Measurements from ENCODE around the gene CPNE4. TPM values are rescaled to one million over a fixed set of nuclear protein-coding genes. Genes with fewer than 3 reads are reported as not detected.
"Not testable (repeated sequence)": the region's sequence is repeated elsewhere in the genome, so short reads cannot be mapped to it uniquely, and the experiment has no call there.

Gene CPNE4
- total RNA-seq, 2 experiments from 2014 or later, result not detected

DNA sequence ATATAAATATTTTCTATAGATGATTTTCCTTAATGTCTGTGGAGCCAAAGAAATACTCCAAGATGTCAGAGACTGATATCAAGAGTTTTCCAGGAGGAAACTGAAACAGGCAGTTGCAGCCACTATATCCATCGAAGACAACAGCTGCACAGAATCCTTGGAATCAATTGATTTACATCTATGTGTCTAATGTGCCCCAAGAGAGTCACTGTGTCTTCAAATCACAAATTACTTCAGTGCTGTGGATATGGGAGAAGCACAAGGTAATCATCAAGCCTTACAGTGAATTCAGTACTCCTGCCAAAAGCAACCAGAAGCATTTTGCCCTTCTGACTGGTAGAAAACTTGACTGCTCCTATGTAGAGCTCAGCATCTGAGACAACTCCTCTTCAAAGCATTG lies 51.1 kb downstream of the CPNE4 start:
- no peak overlapping the region for H3K4me3 Mint-ChIP-seq
- no peak overlapping the region for H3K27ac Mint-ChIP-seq
- intact Hi-C loops (cut with micrococcal nuclease), result no loop called here
- H3K27me3 Mint-ChIP-seq (ENCODE audit: low read depth), result no peaks in the 10 kb centered on the region
- no peaks in the 10 kb centered on the region for H3K36me3 Mint-ChIP-seq (ENCODE audit: low read depth)
- no peaks in the 10 kb centered on the region for H3K4me1 Mint-ChIP-seq (ENCODE audit: low read depth)
- DNase-seq, result no peak
- H3K9me3 Mint-ChIP-seq, result peaks cover 3% of the 10 kb centered on the region
- CTCF ChIA-PET, result interaction anchor here (1.1 kb wide), 1 partner anchor 11 kb away, joined by 3 read pairs; no protein-coding TSS in a partner anchor

DNA sequence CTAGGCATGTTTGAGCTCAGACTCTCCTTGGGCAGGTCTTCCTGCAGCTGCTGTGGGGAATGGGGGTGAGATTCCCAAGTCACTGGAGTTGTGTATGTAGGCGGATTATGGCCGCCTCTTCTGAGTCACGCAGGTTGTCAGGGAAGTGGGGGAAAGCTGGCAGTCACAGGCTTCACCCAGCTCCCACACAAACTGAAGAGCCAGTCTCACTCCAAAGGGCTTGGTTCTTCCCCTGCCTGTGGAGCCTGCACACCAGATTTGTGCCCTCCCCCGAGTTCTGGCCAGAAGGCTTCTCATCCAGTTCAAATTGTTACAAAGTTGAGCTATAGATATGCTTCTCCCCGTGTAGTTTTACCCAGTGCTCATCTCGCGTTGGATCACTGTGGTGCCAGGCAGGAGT lies 53.5 kb downstream of the CPNE4 start:
- H3K4me1 Mint-ChIP-seq (ENCODE audit: low read depth), result no peaks in the 10 kb centered on the region
- no peak for DNase-seq
- H3K36me3 Mint-ChIP-seq (ENCODE audit: low read depth), result no peaks in the 10 kb centered on the region
- H3K27ac Mint-ChIP-seq, result no peak overlapping the region
- CTCF ChIA-PET, result no interaction called here
- H3K9me3 Mint-ChIP-seq, result peaks cover 5% of the 10 kb centered on the region
- intact Hi-C loops (cut with micrococcal nuclease), result no loop called here
- H3K4me3 Mint-ChIP-seq, result no peak overlapping the region
- H3K27me3 Mint-ChIP-seq (ENCODE audit: low read depth), result no peaks in the 10 kb centered on the region

DNA sequence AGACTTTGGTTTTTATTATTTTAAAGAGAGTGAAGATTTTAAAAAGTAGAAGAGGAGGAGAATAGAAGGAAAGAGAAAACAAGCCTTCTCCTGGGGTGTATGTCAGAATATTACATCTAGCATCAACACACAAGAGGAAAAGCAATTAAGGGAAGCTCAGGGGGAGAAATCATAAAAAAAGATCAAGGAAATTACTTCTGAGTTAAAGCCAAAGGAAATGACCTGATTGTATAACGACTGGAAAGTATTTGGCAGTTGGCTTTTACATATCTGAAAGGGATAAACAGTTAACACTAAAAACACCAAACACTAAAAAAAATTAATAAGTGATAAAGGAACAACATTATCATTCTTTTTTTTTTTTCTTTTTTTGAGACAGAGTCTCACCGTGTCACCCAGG lies 58.4 kb downstream of the CPNE4 start:
- CTCF ChIA-PET, result interaction anchor here (0.6 kb wide), 1 partner anchor 19 kb away, joined by 3 read pairs; no protein-coding TSS in a partner anchor
- Mint-ChIP-seq H3K36me3 (ENCODE audit: low read depth) (no peaks in the 10 kb centered on the region), H3K27me3 (ENCODE audit: low read depth) (no peaks in the 10 kb centered on the region), H3K27ac (no peak overlapping the region), H3K4me1 (ENCODE audit: low read depth) (no peaks in the 10 kb centered on the region), H3K4me3 (no peak overlapping the region), H3K9me3 (peaks cover 5% of the 10 kb centered on the region)
- intact Hi-C loops (cut with micrococcal nuclease), result no loop called here
- no peak for DNase-seq

DNA sequence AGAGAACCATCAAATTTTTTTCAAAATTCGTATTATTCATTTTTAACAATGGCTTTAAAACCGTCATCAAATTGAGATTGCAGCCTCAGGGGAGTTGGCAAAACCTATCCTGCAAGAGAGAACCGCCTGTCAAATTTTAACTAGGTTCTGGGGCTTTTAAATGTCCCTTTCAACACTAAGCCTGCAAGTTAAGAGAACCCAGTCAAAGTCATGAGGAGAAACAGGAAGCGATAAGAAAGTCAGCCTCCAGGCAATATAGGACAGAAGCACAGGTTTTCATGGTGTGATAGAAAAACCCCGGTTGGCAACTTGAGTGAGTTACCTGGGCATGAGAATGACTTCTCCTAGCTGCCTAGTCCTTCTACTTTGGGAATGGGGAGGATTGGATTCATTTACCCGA lies 59.8 kb downstream of the CPNE4 start:
- Mint-ChIP-seq H3K9me3 (peaks cover 5% of the 10 kb centered on the region), H3K27ac (no peak overlapping the region), H3K36me3 (ENCODE audit: low read depth) (no peaks in the 10 kb centered on the region), H3K4me3 (no peak overlapping the region), H3K27me3 (ENCODE audit: low read depth) (no peaks in the 10 kb centered on the region), H3K4me1 (ENCODE audit: low read depth) (no peaks in the 10 kb centered on the region)
- DNase-seq, result no peak
- CTCF ChIA-PET, result no interaction called here
- intact Hi-C loops (cut with micrococcal nuclease), result no loop called here

DNA sequence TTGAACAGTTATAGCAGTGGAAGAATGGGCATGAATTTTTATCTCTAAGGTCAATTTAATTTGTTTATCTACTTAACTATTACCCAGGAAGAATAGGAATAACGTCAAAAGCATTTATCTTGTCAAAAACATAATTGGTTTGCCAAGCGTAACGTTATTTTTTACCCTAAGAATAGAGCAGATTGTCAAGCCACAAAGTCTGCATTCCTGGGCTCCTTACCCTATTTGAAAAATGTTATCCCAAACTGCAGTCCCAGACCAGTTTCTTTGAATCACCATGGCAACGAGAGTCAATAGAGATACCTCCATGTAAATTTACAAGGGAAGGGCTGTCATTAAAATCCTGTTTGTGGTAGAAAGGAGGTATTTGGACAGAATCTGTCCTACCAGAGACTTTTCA lies 61.1 kb downstream of the CPNE4 start:
- no peak overlapping the region for H3K4me3 Mint-ChIP-seq
- no peaks in the 10 kb centered on the region for H3K27me3 Mint-ChIP-seq (ENCODE audit: low read depth)
- no peak for DNase-seq
- no peaks in the 10 kb centered on the region for H3K36me3 Mint-ChIP-seq (ENCODE audit: low read depth)
- CTCF ChIA-PET, result no interaction called here
- no peaks in the 10 kb centered on the region for H3K4me1 Mint-ChIP-seq (ENCODE audit: low read depth)
- H3K27ac Mint-ChIP-seq, result no peak overlapping the region
- peaks cover 2% of the 10 kb centered on the region for H3K9me3 Mint-ChIP-seq
- intact Hi-C loops (cut with micrococcal nuclease), result no loop called here

DNA sequence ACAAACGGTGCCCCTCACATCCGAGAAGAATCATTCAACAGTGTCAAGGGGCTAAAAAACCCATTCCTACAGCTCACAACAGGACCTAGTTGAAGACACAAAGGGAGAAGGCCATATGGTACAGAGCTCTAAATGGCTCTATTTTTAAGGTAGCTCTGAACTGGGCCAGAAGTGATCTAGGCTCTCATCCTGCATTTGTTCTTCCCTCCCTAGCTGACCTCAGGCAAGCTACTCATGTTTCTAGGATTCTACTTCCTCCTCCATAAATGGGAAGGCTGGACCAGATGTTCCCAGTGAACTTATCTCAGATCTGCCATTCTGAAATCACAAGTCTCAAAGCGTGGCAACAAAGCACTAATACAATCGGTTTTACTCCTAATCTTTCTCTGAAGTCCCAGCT lies 62.3 kb downstream of the CPNE4 start:
- no peaks in the 10 kb centered on the region for H3K4me1 Mint-ChIP-seq (ENCODE audit: low read depth)
- H3K36me3 Mint-ChIP-seq (ENCODE audit: low read depth), result no peaks in the 10 kb centered on the region
- H3K9me3 Mint-ChIP-seq, result no peaks in the 10 kb centered on the region
- DNase-seq, result no peak
- intact Hi-C loops (cut with micrococcal nuclease), result no loop called here
- H3K4me3 Mint-ChIP-seq, result no peak overlapping the region
- CTCF ChIA-PET, result interaction anchor here (1.2 kb wide), 1 partner anchor 12 kb away, joined by 3 read pairs; no protein-coding TSS in a partner anchor
- no peaks in the 10 kb centered on the region for H3K27me3 Mint-ChIP-seq (ENCODE audit: low read depth)
- no peak overlapping the region for H3K27ac Mint-ChIP-seq

DNA sequence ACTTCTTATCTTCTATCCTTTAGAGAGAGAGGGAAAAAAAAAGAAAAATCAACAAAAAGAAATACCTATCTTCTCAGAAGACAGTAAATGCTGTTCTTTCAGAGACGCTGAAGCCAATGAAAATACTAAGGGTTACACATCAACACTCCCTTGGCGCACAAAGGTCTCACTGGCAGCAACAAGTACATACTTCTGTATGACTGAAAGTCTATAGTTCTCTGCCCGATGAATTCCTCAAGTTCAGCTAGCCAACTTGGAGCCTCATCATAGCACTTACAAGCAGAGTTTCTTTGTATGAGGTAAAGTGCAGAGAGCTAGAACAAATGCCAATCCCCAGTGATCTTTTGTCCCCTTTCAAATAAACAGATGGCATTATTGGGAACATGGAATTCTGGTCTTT lies 62.7 kb downstream of the CPNE4 start:
- Mint-ChIP-seq H3K4me1 (ENCODE audit: low read depth) (no peaks in the 10 kb centered on the region), H3K4me3 (no peak overlapping the region), H3K27me3 (ENCODE audit: low read depth) (no peaks in the 10 kb centered on the region), H3K27ac (no peak overlapping the region), H3K9me3 (no peaks in the 10 kb centered on the region), H3K36me3 (ENCODE audit: low read depth) (no peaks in the 10 kb centered on the region)
- intact Hi-C loops (cut with micrococcal nuclease), result no loop called here
- CTCF ChIA-PET, result interaction anchor here (1.2 kb wide), 1 partner anchor 12 kb away, joined by 3 read pairs; no protein-coding TSS in a partner anchor
- no peak for DNase-seq

DNA sequence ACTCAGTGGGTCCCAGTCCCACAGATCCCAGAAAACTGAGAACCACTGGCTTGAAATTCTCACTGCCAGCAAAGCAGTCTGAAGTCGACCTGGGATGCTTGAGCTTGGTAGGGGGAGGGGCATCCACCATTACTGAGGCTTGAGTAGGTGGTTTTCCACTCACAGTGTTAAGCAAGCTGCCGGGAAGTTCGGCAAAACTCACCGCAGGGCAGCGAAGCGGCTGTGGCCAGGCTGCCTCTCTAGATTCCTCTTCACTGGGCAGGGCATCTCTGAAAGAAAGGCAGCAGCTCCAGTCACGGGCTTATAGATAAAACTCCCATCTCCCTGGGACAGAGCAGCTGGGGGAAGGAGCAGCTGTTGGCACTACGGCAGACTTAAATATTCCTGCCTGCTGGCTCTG lies 71.4 kb downstream of the CPNE4 start:
- not testable (repeated sequence) for DNase-seq

DNA sequence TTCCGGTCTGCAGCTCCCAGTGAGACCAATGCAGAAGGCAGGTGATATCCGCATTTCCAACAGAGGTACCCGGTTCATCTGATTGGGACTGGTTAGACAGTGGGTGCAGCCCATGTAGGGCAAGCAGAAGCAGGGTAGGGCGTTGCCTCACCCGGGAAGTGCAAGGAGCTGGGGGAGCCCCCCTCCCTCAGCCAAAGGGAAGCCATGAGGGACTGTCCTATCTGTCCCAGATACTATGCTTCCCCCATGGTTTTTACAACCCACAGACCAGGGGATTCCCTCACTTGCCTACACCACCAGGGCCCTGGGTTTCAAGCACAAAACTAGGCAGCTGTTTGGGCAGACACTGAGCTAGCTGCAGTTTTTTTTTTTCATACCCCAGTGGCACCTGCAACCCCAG lies 71.8 kb downstream of the CPNE4 start:
- CTCF ChIA-PET, result no interaction called here
- H3K9me3 Mint-ChIP-seq, result peaks cover 18% of the 10 kb centered on the region
- no peaks in the 10 kb centered on the region for H3K4me1 Mint-ChIP-seq (ENCODE audit: low read depth)
- H3K27ac Mint-ChIP-seq, result no peak overlapping the region
- intact Hi-C loops (cut with micrococcal nuclease), result no loop called here
- H3K4me3 Mint-ChIP-seq, result no peak overlapping the region
- H3K36me3 Mint-ChIP-seq (ENCODE audit: low read depth), result no peaks in the 10 kb centered on the region
- H3K27me3 Mint-ChIP-seq (ENCODE audit: low read depth), result no peaks in the 10 kb centered on the region
- DNase-seq, result no peak

More for the DNA sequence above, 71.4 kb downstream of the CPNE4 start:
- H3K36me3 Mint-ChIP-seq (ENCODE audit: low read depth); H3K4me3 Mint-ChIP-seq; intact Hi-C loops (cut with micrococcal nuclease); H3K27me3 Mint-ChIP-seq (ENCODE audit: low read depth); H3K27ac Mint-ChIP-seq; H3K4me1 Mint-ChIP-seq (ENCODE audit: low read depth): not testable (repeated sequence)
- CTCF ChIA-PET, result interaction anchor here (0.6 kb wide), 1 partner anchor 282 kb away, joined by 3 read pairs; no protein-coding TSS in a partner anchor
- H3K9me3 Mint-ChIP-seq, result peaks cover 18% of the 10 kb centered on the region

DNA sequence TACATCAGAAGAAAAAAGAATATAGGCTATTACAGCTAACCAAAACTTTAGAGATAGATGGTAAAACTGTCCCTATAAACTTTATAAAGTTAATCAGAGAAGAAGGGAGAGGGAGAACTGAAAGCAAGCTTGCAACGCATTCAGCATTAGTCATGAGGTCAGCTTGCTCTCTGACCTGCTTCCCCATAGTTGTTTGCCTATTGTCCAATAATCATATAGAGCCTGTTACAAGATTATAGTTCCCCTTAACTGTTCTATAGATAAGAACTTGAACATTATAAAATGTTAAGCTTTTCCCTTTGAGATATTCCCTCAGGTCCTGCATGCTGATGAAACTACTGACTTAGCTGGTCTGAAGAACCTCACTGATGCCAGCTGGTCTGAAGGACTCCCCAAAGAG lies 74.5 kb downstream of the CPNE4 start:
- intact Hi-C loops (cut with micrococcal nuclease), result no loop called here
- Mint-ChIP-seq H3K27me3 (ENCODE audit: low read depth) (no peaks in the 10 kb centered on the region), H3K4me1 (ENCODE audit: low read depth) (no peaks in the 10 kb centered on the region), H3K9me3 (peaks cover 7% of the 10 kb centered on the region), H3K27ac (no peak overlapping the region), H3K4me3 (no peak overlapping the region), H3K36me3 (ENCODE audit: low read depth) (no peaks in the 10 kb centered on the region)
- no peak for DNase-seq
- CTCF ChIA-PET, result no interaction called here

DNA sequence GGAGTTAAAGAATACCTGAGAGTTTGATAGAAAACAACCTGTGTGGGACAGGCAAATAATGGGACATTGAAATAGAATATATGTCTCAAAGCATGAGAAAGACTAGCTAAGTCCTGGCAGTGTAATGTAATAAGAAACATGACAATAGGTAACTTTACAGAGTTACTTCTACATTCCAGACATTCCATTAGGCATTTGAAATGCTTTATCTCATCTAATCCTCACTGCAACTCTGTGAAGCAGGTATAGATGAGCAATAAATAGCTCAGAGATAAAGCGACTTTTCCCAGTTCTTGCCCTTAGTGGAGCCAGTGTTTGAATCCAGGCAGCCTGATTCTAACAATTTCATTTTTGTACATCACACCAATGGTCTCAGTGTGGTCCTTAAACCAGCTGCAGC lies 76.8 kb downstream of the CPNE4 start:
- H3K27me3 Mint-ChIP-seq (ENCODE audit: low read depth), result no peaks in the 10 kb centered on the region
- no peaks in the 10 kb centered on the region for H3K4me1 Mint-ChIP-seq (ENCODE audit: low read depth)
- H3K4me3 Mint-ChIP-seq, result no peak overlapping the region

DNA sequence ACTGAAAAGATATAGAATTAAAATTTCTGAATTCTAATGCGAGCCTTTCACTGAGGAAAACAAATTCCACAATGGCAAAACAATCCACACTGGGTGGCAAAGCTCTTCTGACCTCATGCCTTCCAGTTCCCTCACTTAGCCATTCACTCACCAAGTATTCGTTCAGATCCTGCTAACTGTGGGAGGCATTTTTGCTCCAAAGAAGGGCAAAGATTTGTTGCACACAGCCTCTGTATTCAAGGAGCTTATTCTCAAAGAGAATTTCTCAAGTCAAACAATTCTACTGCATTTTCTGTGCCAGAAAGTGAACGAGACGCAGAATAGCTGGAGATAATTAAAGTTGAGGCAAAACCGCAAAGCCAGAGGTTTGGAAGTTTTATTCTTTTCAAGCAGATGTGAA lies 77.3 kb downstream of the CPNE4 start:
- CTCF ChIA-PET, result interaction anchor here (0.6 kb wide), 1 partner anchor 19 kb away, joined by 3 read pairs; no protein-coding TSS in a partner anchor
- no peak overlapping the region for H3K4me3 Mint-ChIP-seq
- H3K9me3 Mint-ChIP-seq, result no peaks in the 10 kb centered on the region
- no peaks in the 10 kb centered on the region for H3K4me1 Mint-ChIP-seq (ENCODE audit: low read depth)
- no peaks in the 10 kb centered on the region for H3K27me3 Mint-ChIP-seq (ENCODE audit: low read depth)
- H3K27ac Mint-ChIP-seq, result no peak overlapping the region
- H3K36me3 Mint-ChIP-seq (ENCODE audit: low read depth), result no peaks in the 10 kb centered on the region
- intact Hi-C loops (cut with micrococcal nuclease), result no loop called here
- DNase-seq, result no peak

More for the DNA sequence above, 76.8 kb downstream of the CPNE4 start:
- CTCF ChIA-PET, result no interaction called here
- no peak for DNase-seq
- intact Hi-C loops (cut with micrococcal nuclease), result no loop called here
- Mint-ChIP-seq H3K9me3 (no peaks in the 10 kb centered on the region), H3K36me3 (ENCODE audit: low read depth) (no peaks in the 10 kb centered on the region), H3K27ac (no peak overlapping the region)

DNA sequence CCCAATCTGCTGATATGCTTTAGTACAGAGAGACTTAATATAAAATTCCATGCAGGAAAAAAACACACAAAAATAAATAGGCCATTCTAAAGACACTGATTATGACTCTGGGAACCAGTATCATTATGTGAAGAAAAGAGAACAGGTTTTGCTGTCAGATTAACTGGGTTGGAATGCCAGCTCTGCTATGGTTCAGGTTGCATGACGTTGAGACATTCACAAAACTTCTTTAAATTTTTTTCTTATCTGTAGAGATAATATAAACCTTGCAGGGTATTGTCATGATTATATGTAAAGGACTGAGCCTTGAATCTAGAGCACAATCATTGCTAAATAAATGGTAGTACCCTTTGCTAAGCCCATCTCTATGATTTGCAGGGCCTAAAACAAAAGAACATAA lies 86.0 kb downstream of the CPNE4 start:
- H3K4me3 Mint-ChIP-seq, result no peak overlapping the region
- DNase-seq, result no peak
- intact Hi-C loops (cut with micrococcal nuclease), result no loop called here

More for the DNA sequence above, 86.0 kb downstream of the CPNE4 start:
- Mint-ChIP-seq H3K9me3 (no peaks in the 10 kb centered on the region), H3K4me1 (ENCODE audit: low read depth) (peaks cover 8% of the 10 kb centered on the region), H3K27ac (no peak overlapping the region), H3K27me3 (ENCODE audit: low read depth) (no peaks in the 10 kb centered on the region), H3K36me3 (ENCODE audit: low read depth) (no peaks in the 10 kb centered on the region)
- CTCF ChIA-PET, result interaction anchor here (0.6 kb wide), 1 partner anchor 217 kb away, joined by 3 read pairs; no protein-coding TSS in a partner anchor
